Left kidney (tissue), 2 donors: Measurements from ENCODE around the gene NOL4L. TPM values are rescaled to one million over a fixed set of nuclear protein-coding genes. Genes with fewer than 3 reads are reported as not detected.
"Not testable (repeated sequence)": the region's sequence is repeated elsewhere in the genome, so short reads cannot be mapped to it uniquely, and the experiment has no call there.

Experiments
- DNase-seq: peaks from one replicate; pipeline ENCODE4 v3.0.0-alpha.2; 2013
- polyA plus RNA-seq: library from polyadenylated mRNA; unstranded; fragments of 120-200 nt; gene quantifications from one replicate; pipeline ENCODE4 v1.2.1, GENCODE V29; 2013; ENCODE audit not compliant: insufficient read length

Gene NOL4L
- polyA plus RNA-seq, 1 donor: 61.5 TPM

GRCh38 chr20:32578062-32578461 is 7.1 kb downstream of the NOL4L start:
- DNase-seq: not testable (repeated sequence)

GRCh38 chr20:32577657-32578056 is 7.5 kb downstream of the NOL4L start:
- DNase-seq: no peak

GRCh38 chr20:32577023-32577422 is 8.1 kb downstream of the NOL4L start:
- no peak for DNase-seq

GRCh38 chr20:32576560-32576959 is 8.6 kb downstream of the NOL4L start:
- DNase-seq: no peak

- no peak for DNase-seq
Observed at GRCh38 chr20:32575805-32576204, 9.3 kb downstream of the NOL4L start.

GRCh38 chr20:32575227-32575581 is 9.9 kb downstream of the NOL4L start:
- no peak for DNase-seq

- no peak for DNase-seq
Observed at GRCh38 chr20:32574296-32575226, 10.6 kb downstream of the NOL4L start.

GRCh38 chr20:32573167-32573851 is 11.8 kb downstream of the NOL4L start:
- DNase-seq: no peak

- DNase-seq: no peak
Observed at GRCh38 chr20:32572271-32572968, 12.7 kb downstream of the NOL4L start.

GRCh38 chr20:32571566-32571965 is 13.6 kb downstream of the NOL4L start:
- no peak for DNase-seq

GRCh38 chr20:32570401-32571190 is 14.5 kb downstream of the NOL4L start:
- DNase-seq: no peak

- DNase-seq: no peak
Observed at GRCh38 chr20:32569380-32570305, 15.5 kb downstream of the NOL4L start.

- no peak for DNase-seq
Observed at GRCh38 chr20:32569018-32569379, 16.1 kb downstream of the NOL4L start.

GRCh38 chr20:32567384-32568178 is 17.6 kb downstream of the NOL4L start:
- no peak for DNase-seq

- DNase-seq: no peak
Observed at GRCh38 chr20:32566379-32567374, 18.5 kb downstream of the NOL4L start.

- DNase-seq: no peak
Observed at GRCh38 chr20:32565735-32566032, 19.4 kb downstream of the NOL4L start.

- no peak for DNase-seq
Observed at GRCh38 chr20:32564921-32565734, 20.0 kb downstream of the NOL4L start.

- no peak for DNase-seq
Observed at GRCh38 chr20:32564440-32564839, 20.7 kb downstream of the NOL4L start.
